Measurements from ENCODE around the gene MS4A4E.

GRCh38 chr11:60172011-60172410 is 70.9 kb downstream of the MS4A4E start:
- TF ChIP-seq CTCF (IDR thresholded peaks at IDR 0.05) (no peak), EZH2 (IDR thresholded peaks at IDR 0.05) (no peak)
